Upper lobe of left lung (tissue), 6 donors: ENCODE measurements around the gene DEFB128. TPM values are rescaled to one million over a fixed set of nuclear protein-coding genes. Genes with fewer than 3 reads are reported as not detected.

ENCODE experiments used
- ATAC-seq, 2 donors: fragments of 200-7000 bp; cut with Tn5 transposase; one replicate each; pipeline ENCODE4 v1.9.1; 2022; ENCODE audit warnings: mild to moderate bottlenecking in 2 of 2, moderate library complexity in 2 of 2; ENCODE audit not compliant: low FRiP score in 2 of 2
- DNase-seq, 2 donors: peaks; one replicate each; pipeline ENCODE4 v3.0.0-alpha.2; 2019 to 2020
- H3K27ac ChIP-seq, 4 donors: fragments of 200-600 bp; sonication (generic); one replicate each; pipeline ENCODE4 v1.5.1; 2016 to 2019
- H3K27me3 ChIP-seq, 4 donors: fragments of 200-600 bp; sonication (generic); one replicate each; pipeline ENCODE4 v1.5.1; 2017 to 2019
- H3K36me3 ChIP-seq, 4 donors: fragments of 200-600 bp; sonication (generic); one replicate each; pipeline ENCODE4 v1.5.1; 2016 to 2019
- H3K4me1 ChIP-seq, 4 donors: fragments of 200-600 bp; sonication (generic); one replicate each; pipeline ENCODE4 v1.5.1; 2018 to 2019
- H3K4me3 ChIP-seq, 4 donors: fragments of 200-600 bp; sonication (generic); one replicate each; pipeline ENCODE4 v1.5.1; 2017 to 2019; ENCODE audit warnings: mild to moderate bottlenecking in 2 of 4, moderate library complexity in 1 of 4
- H3K9me3 ChIP-seq, 4 donors: fragments of 200-600 bp; sonication (generic); one replicate each; pipeline ENCODE4 v1.5.1; 2018 to 2019
- CTCF ChIP-seq, 6 experiments: fragments of 450-650 bp in 4 of 6; fragments of 200-600 bp in 2 of 6; sonication (generic) in 2 of 6; IDR thresholded peaks; one replicate each; pipeline ENCODE4 v1.5.1; 2016 to 2019; ENCODE audit warnings: antibody characterized with exemption in 6 of 6
- EP300 ChIP-seq, 4 donors: sonication (generic); formaldehyde crosslinking; IDR thresholded peaks; one replicate each; pipeline ENCODE4 v1.5.1; 2017; ENCODE audit warnings: antibody characterized with exemption in 4 of 4, control low read depth in 2 of 4
- POLR2A ChIP-seq, 4 donors: fragments of 450-650 bp; IDR thresholded peaks; one replicate each; pipeline ENCODE4 v1.5.1; 2016 to 2017; ENCODE audit warnings: antibody characterized with exemption in 4 of 4, mild to moderate bottlenecking in 2 of 4
- POLR2AphosphoS5 ChIP-seq, 2 donors: sonication (generic); formaldehyde crosslinking; IDR thresholded peaks; one replicate each; pipeline ENCODE4 v1.5.1; 2017; ENCODE audit warnings: antibody characterized with exemption in 2 of 2
- WGBS, 2 donors: methylation state at CpG; one replicate each; pipeline ENCODE4 v1.1.5; 2017 to 2018; 5-methylcytosine and 5-hydroxymethylcytosine counted together
- total RNA-seq, 6 donors: library from RNA; depleted of rRNA in 4 of 6; stranded (reverse); fragments of >200 nt in 4 of 6; gene quantifications; one replicate each; pipeline versions ENCODE4 v1.1.0 to v1.2.1, GENCODE V29; 2016 to 2021
- donor health status: DM: no; HTN: no; CAD: no; lungs with moderate emphysema.
- donor health status: DM: no; HTN: yes; CAD: no; lungs with severe emphysema.

DEFB128 gene
- not detected for total RNA-seq

- Histone ChIP-seq H3K4me1 (no peaks in the 10 kb centered on the region), H3K36me3 (no peaks in the 10 kb centered on the region), H3K27me3 (no peaks in the 10 kb centered on the region), H3K4me3 (no peak within 1 kb of the TSS), H3K27ac (no peak within 1 kb of the TSS), H3K9me3 (peaks cover 0 to 4% (median 0%) of the 10 kb centered on the region in 4 donors)
- ATAC-seq (no peak), DNase-seq (no peak)
- TF ChIP-seq POLR2A (IDR thresholded peaks at IDR 0.05) (no peak), CTCF (IDR thresholded peaks at IDR 0.05) (no peak), POLR2AphosphoS5 (IDR thresholded peaks at IDR 0.05) (no peak), EP300 (IDR thresholded peaks at IDR 0.05) (no peak)
- WGBS, 2 donors: 71 to 79% methylated on average over 7 of the region's 7 CpGs
Measured at GRCh38 chr20:189611-190010, at the start of gene DEFB128. Gene DEFB128, minus strand, starts transcription at chr20:189711. Its CDS starts 88 bp downstream, at chr20:189623.

- Histone ChIP-seq H3K27me3 (no peaks in the 10 kb centered on the region), H3K4me3 (peak overlapping the region in 1 of 4 donors; percentile 22), H3K27ac (no peak overlapping the region), H3K36me3 (no peaks in the 10 kb centered on the region), H3K9me3 (no peaks in the 10 kb centered on the region), H3K4me1 (no peaks in the 10 kb centered on the region)
- WGBS, 2 donors: 48 to 65% methylated on average over 3 of the region's 3 CpGs
- ATAC-seq (no peak), DNase-seq (no peak)
- TF ChIP-seq CTCF (IDR thresholded peaks at IDR 0.05) (no peak), POLR2AphosphoS5 (IDR thresholded peaks at IDR 0.05) (no peak), EP300 (IDR thresholded peaks at IDR 0.05) (no peak), POLR2A (IDR thresholded peaks at IDR 0.05) (no peak)
Measured at GRCh38 chr20:237929-238328, 48.4 kb upstream of the DEFB128 start.

DNA sequence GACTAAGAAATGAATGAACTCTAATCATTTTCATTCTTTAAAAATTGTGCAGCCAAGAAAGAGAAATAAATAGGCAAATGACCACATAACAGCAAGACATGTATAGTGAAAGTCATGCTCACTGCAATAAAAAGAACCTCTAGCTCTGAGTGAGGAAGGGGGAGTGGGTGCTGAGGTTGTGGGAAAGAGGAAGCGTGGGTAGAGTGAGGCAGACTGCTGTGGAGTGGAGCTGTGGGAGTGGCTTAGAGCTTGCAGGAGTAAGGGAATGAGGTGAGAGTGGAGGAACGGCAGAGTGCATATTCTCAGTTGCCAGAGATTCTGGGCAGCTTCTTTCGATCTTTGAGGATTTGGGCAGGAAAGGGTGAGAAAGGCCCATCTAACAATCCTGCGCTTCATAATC lies 48.0 kb upstream of the DEFB128 start:
- 54 to 57% methylated on average over 4 of the region's 4 CpGs for WGBS, 2 donors
- H3K4me1 ChIP-seq: no peaks in the 10 kb centered on the region
- ATAC-seq (peak; percentile 77 to 86), DNase-seq (peak in 1 of 2 donors; percentile 49)
- TF ChIP-seq CTCF (IDR thresholded peaks at IDR 0.05) (no peak), POLR2AphosphoS5 (IDR thresholded peaks at IDR 0.05) (no peak), POLR2A (IDR thresholded peaks at IDR 0.05) (no peak), EP300 (IDR thresholded peaks at IDR 0.05) (no peak)
- no peaks in the 10 kb centered on the region for H3K27me3 ChIP-seq
- no peak overlapping the region for H3K27ac ChIP-seq
- no peaks in the 10 kb centered on the region for H3K9me3 ChIP-seq
- H3K4me3 ChIP-seq: peak overlapping the region in 1 of 4 donors; percentile 22
- no peaks in the 10 kb centered on the region for H3K36me3 ChIP-seq

DNA sequence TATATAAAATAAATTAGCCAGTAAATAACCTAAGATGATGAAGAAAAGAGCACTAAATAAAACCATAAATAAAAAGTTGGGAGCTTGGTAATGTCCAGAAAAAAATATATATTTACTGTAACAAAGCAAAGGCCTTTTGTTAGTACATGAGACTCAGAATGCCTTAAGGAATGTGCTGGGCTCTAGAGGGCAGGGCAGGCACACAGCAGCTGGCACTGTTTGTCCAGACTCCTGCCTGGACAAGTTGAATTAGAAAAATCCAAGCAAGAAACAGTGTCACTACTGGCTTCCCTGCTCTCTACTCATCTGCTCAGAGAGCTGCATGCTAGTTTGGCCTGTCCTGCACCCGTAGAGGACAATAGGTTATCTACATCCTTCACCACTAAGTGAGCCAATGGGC lies 46.4 kb upstream of the DEFB128 start:
- Histone ChIP-seq H3K4me3 (no peak overlapping the region), H3K36me3 (no peaks in the 10 kb centered on the region), H3K27me3 (no peaks in the 10 kb centered on the region), H3K9me3 (no peaks in the 10 kb centered on the region), H3K27ac (no peak overlapping the region), H3K4me1 (no peaks in the 10 kb centered on the region)
- 56 to 74% methylated on average over 1 of the region's 1 CpG for whole genome bisulfite sequencing, 2 donors
- no peak for TF ChIP-seq POLR2A (IDR thresholded peaks at IDR 0.05)
- TF ChIP-seq CTCF (IDR thresholded peaks at IDR 0.05): peak in 1 of 6 experiments; percentile 9
- DNase-seq: peak in 1 of 2 donors; percentile 23
- no peak for ATAC-seq

- DNase-seq (no peak), ATAC-seq (no peak)
- H3K9me3 ChIP-seq: no peaks in the 10 kb centered on the region
- H3K4me1 ChIP-seq: no peaks in the 10 kb centered on the region
- H3K27me3 ChIP-seq: no peaks in the 10 kb centered on the region
- 63 to 64% methylated on average over 3 of the region's 3 CpGs for WGBS, 2 donors
- H3K4me3 ChIP-seq: no peak overlapping the region
- no peaks in the 10 kb centered on the region for H3K36me3 ChIP-seq
- no peak overlapping the region for H3K27ac ChIP-seq
- no peak for TF ChIP-seq POLR2A (IDR thresholded peaks at IDR 0.05)
- TF ChIP-seq POLR2AphosphoS5 (IDR thresholded peaks at IDR 0.05): no peak
- no peak for TF ChIP-seq CTCF (IDR thresholded peaks at IDR 0.05)
- no peak for TF ChIP-seq EP300 (IDR thresholded peaks at IDR 0.05)
Measured at GRCh38 chr20:227439-228105, 38.1 kb upstream of the DEFB128 start.
